IPS DF 6.9 (cell line): Measurements from ENCODE around the gene C9orf85.
A peak's percentile ranks its signal among the peaks of the same experiment; 100 is the strongest.
"Not testable (repeated sequence)": the region's sequence is repeated elsewhere in the genome, so short reads cannot be mapped to it uniquely, and the experiment has no call there.

Experiments
- DNase-seq: peaks from one replicate; pipeline ENCODE4 v3.0.0-alpha.2; 2013; ENCODE audit warnings: low read depth, low spot score
- H3K27ac ChIP-seq: one replicate; pipeline ENCODE4 v1.5.1; 2013; ENCODE audit warnings: low read length, control low read depth
- H3K27me3 ChIP-seq: 2 replicates; pipeline ENCODE4 v1.6.1; 2013; ENCODE audit warnings: mild to moderate bottlenecking, low read length; ENCODE audit not compliant: control insufficient read depth, insufficient read depth
- H3K36me3 ChIP-seq: 2 replicates; pipeline ENCODE4 v1.6.1; 2013; ENCODE audit warnings: low read length; ENCODE audit not compliant: control insufficient read depth, insufficient read depth
- H3K4me1 ChIP-seq: 2 replicates; pipeline ENCODE4 v1.6.1; 2013; ENCODE audit warnings: low read length; ENCODE audit not compliant: control insufficient read depth, insufficient read depth
- H3K4me3 ChIP-seq: 2 replicates; pipeline ENCODE4 v1.5.1; 2013; ENCODE audit warnings: mild to moderate bottlenecking, low read length
- H3K9me3 ChIP-seq: 2 replicates; pipeline ENCODE4 v1.6.1; 2013; ENCODE audit warnings: low read length, inconsistent platforms; ENCODE audit not compliant: control insufficient read depth, insufficient read depth
- WGBS: extraction: QIAGEN DNeasy Blood & Tissue Kit; methylation state at CpG from one replicate; pipeline ENCODE4 v1.1.7; 2013; ENCODE audit warnings: mixed read lengths, missing lambda C conversion rate; ENCODE audit not compliant: insufficient read length, insufficient coverage; 5-methylcytosine and 5-hydroxymethylcytosine counted together

The C9orf85 gene

GRCh38 chr9:71941998-71942567 lies 30.6 kb downstream of the C9orf85 start:
- H3K4me3 ChIP-seq = no peak overlapping the region
- no peak overlapping the region for H3K27ac ChIP-seq
- DNase-seq = no peak
- no peaks in the 10 kb centered on the region for H3K36me3 ChIP-seq
- no peaks in the 10 kb centered on the region for H3K4me1 ChIP-seq
- WGBS = no CpG with 5 or more reads among the region's 2 CpGs
- no peaks in the 10 kb centered on the region for H3K27me3 ChIP-seq
- no peaks in the 10 kb centered on the region for H3K9me3 ChIP-seq

DNA sequence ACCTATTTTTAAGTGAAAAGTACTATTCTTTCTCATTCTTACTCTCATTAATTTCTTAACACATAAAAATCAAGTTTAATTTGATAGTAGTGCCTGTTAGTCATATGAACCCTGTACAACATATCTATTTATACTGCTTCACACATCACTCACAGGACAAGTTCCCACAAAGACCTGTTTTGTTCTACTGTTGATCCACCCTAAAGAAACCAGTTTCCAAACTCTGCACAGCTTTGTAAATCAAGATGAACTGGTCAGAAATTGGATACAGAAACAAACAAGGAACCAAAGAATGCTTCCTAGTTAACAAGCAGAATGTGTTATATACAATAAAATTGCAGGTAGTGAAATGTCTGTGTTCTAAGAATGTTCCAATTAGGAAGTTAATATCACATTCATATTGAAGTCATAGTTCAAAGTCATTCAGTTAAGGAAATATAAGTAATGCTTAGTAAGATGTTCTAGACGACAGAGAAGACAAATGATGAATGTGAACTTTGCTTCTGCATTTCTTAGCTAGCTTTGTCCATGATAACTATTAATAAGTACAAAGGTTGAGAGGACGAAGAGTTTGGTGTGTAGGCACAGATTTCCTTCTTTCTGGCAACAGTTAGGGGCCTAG lies 33.4 kb downstream of the C9orf85 start:
- no peaks in the 10 kb centered on the region for H3K27me3 ChIP-seq
- no peak overlapping the region for H3K4me3 ChIP-seq
- DNase-seq = no peak
- H3K9me3 ChIP-seq = no peaks in the 10 kb centered on the region
- H3K36me3 ChIP-seq = no peaks in the 10 kb centered on the region; the same call in 1 of the 2 replicates
- no CpG with 5 or more reads among the region's 2 CpGs for WGBS
- H3K27ac ChIP-seq = no peak overlapping the region
- no peaks in the 10 kb centered on the region for H3K4me1 ChIP-seq

DNA sequence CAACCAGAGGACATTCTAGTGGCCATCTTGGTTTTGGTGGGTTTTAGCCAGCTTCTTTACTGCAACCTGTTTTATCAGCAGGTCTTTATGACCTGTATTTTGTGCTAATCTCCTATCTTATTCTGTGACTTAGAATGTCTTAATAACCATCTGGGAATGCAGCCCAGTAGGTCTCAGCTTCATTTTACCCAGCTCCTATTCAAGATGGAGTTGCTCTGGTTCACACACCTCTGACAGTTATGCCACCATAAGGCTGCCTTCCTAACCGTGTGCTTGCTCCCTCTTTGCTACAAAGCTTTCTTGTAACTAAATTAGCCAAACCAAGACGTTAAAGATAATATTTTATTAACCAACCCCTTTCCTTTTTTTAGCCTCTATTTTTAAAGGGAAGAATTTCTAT lies 43.2 kb downstream of the C9orf85 start:
- H3K36me3 ChIP-seq, H3K9me3 ChIP-seq, H3K4me1 ChIP-seq, H3K4me3 ChIP-seq, H3K27me3 ChIP-seq, H3K27ac ChIP-seq, DNase-seq: not testable (repeated sequence)
- WGBS = no CpG with 5 or more reads among the region's 2 CpGs

DNA sequence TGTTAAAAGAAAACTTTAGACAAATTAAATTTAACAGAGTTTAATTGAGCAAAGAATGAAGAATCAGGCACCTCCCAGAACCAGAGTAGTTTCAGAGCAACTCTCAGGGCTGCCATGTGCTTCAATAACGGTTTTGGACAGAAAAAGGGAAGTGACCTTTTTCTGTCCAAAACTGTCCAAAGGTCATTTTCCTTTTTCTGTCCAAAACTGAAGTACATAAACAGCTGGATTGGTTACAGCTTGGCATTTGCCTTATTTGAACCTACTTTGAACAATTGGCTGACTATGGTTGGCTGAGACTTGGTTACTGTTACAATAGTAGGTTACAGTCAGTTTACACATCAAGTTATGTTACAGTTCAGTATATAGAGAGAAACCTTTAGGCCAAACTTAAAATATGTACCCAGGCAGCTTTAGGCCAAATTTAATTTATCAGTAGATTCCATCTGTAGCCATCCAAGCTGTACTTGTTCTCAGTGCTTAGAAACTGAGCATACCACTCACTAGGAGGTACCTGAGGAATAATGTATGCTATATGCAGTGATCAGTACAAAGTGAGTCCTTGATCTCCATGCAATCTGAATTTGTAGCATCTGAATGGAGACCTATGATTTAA lies 44.0 kb downstream of the C9orf85 start:
- WGBS = no CpG with 5 or more reads among the region's 1 CpG
- no peak overlapping the region for H3K4me3 ChIP-seq
- H3K36me3 ChIP-seq = no peaks in the 10 kb centered on the region
- no peaks in the 10 kb centered on the region for H3K9me3 ChIP-seq
- no peak overlapping the region for H3K27ac ChIP-seq
- H3K4me1 ChIP-seq = peaks cover 4% of the 10 kb centered on the region
- no peak for DNase-seq
- no peaks in the 10 kb centered on the region for H3K27me3 ChIP-seq

- Histone ChIP-seq H3K27ac (no peak overlapping the region), H3K4me3 (no peak overlapping the region), H3K36me3 (no peaks in the 10 kb centered on the region), H3K27me3 (no peaks in the 10 kb centered on the region), H3K4me1 (no peaks in the 10 kb centered on the region), H3K9me3 (no peaks in the 10 kb centered on the region)
- no peak for DNase-seq
- WGBS = no CpG with 5 or more reads among the region's 4 CpGs
Measured at GRCh38 chr9:71962328-71962727, 50.9 kb downstream of the C9orf85 start.

DNA sequence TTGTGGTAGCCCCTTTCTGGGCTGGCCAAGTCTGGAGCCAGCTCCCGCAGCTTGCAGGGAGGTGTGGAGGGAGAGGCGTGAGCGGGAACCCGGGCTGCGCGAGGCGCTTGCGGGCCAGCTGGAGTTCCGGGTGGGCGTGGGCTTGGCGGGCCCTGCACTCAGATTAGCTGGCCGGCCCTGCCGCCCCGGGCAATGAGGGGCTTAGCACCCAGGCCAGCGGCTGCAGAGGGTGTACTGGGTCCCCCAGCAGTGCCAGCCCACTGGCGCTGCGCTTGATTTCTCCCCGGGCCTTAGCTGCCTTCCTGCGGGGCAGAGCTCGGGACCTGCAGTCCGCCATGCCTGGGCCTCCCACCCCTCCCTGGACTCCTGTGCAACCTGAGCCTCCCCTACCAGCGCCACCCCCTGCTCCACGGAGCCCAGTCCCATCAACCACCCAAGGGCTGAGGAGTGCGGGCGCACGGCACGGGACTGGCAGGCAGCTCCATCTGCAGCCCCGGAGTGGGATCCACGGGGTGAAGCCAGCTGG lies 52.1 kb downstream of the C9orf85 start:
- H3K27me3 ChIP-seq, H3K4me1 ChIP-seq, H3K36me3 ChIP-seq, H3K27ac ChIP-seq, H3K4me3 ChIP-seq, DNase-seq, H3K9me3 ChIP-seq: not testable (repeated sequence)
- no CpG with 5 or more reads among the region's 29 CpGs for WGBS

- H3K4me3 ChIP-seq = no peak overlapping the region
- H3K27me3 ChIP-seq = no peaks in the 10 kb centered on the region
- H3K9me3 ChIP-seq = peaks cover 1% of the 10 kb centered on the region; the same call in 1 of the 2 replicates
Measured at GRCh38 chr9:71965403-71965802, 54.0 kb downstream of the C9orf85 start.

GRCh38 chr9:71966601-71967000 lies 55.2 kb downstream of the C9orf85 start:
- WGBS = no CpG with 5 or more reads among the region's 5 CpGs
- H3K27ac ChIP-seq = no peak overlapping the region
- peaks cover 1% of the 10 kb centered on the region; the same call in 1 of the 2 replicates for H3K9me3 ChIP-seq

More at GRCh38 chr9:71965403-71965802, 54.0 kb downstream of the C9orf85 start:
- no CpG with 5 or more reads among the region's 1 CpG for WGBS
- H3K4me1 ChIP-seq = no peaks in the 10 kb centered on the region
- no peak for DNase-seq
- no peak overlapping the region for H3K27ac ChIP-seq
- H3K36me3 ChIP-seq = 0 out of 2 replicates have a peak, but pooled peaks cover 3% of the 10 kb centered on the region

DNA sequence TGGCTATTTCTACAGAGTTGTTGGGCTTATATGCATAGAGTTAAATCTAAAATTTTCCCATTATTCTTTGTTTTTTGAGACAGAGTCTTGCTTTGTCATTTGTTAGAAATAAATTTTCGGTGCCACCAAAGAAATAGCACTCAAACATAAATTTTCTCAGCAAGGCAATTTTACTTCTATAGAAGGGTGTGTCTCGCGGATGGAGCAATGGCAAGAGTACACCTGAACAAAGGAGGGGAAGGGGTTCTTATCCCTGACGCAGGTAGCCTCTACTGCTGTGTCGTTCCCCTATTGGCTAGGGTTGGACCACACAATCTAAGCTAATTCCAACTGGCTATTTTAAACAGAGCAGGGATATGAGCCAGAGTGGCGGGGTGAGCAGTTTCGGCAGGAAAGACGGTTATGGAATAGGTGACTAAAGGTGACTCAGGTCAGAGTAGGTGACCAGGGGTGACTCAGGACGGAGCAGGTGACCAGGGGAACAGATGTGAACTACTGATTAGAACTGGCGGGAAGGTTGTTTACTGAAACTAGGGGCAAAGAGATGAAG lies 57.2 kb downstream of the C9orf85 start:
- WGBS = no CpG with 5 or more reads among the region's 10 CpGs
- no peaks in the 10 kb centered on the region for H3K27me3 ChIP-seq
- H3K4me3 ChIP-seq = no peak overlapping the region
- H3K4me1 ChIP-seq = no peaks in the 10 kb centered on the region
- no peak overlapping the region for H3K27ac ChIP-seq
- H3K36me3 ChIP-seq = 0 out of 2 replicates have a peak, but pooled peaks cover 3% of the 10 kb centered on the region
- H3K9me3 ChIP-seq = peaks cover 1% of the 10 kb centered on the region; the same call in 1 of the 2 replicates
- DNase-seq = no peak

More at GRCh38 chr9:71966601-71967000, 55.2 kb downstream of the C9orf85 start:
- no peaks in the 10 kb centered on the region for H3K4me1 ChIP-seq
- no peaks in the 10 kb centered on the region for H3K27me3 ChIP-seq
- H3K36me3 ChIP-seq = 0 out of 2 replicates have a peak, but pooled peaks cover 3% of the 10 kb centered on the region
- DNase-seq = peak; percentile 37
- H3K4me3 ChIP-seq = no peak overlapping the region

- no peak for DNase-seq
- no peak overlapping the region for H3K27ac ChIP-seq
- H3K4me1 ChIP-seq = no peaks in the 10 kb centered on the region
Measured at GRCh38 chr9:71975833-71976232, 64.4 kb downstream of the C9orf85 start.

More at GRCh38 chr9:71975833-71976232, 64.4 kb downstream of the C9orf85 start:
- Histone ChIP-seq H3K9me3 (no peaks in the 10 kb centered on the region), H3K36me3 (no peaks in the 10 kb centered on the region), H3K27me3 (no peaks in the 10 kb centered on the region), H3K4me3 (no peak overlapping the region)
